ENCODE data around the gene PLA2G15. TPM values are rescaled to one million over a fixed set of nuclear protein-coding genes. Genes with fewer than 3 reads are reported as not detected.

PLA2G15 gene
- total and polyA plus RNA-seq, 2 experiments from 2014 or later = 24.2 to 31.7 TPM

DNA sequence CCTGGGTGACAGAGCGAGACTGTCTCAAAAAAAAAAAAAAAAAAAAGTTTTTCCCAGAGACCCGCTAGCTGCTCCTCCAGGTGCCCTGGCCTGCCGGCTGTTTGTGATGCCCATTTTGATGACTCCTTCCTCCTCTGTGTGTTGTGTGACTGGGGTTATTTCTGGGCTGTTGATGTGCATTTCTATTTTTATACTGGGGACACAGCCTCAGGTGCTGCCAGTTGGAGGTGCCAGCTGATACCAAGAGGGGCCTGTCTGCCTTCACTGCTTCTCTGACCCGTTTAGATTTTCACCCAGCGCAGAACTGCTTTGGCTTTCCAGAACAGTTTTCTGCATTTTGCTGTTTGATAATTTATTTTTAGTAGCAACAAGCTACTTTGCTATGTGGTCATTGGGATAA lies 6.7 kb downstream of the PLA2G15 start:
- 90% methylated on average over 5 of the region's 5 CpGs for WGBS (ENCODE audit: low lambda C conversion rate, missing lambda C conversion rate)
- no peaks in the 10 kb centered on the region for H3K9me2 ChIP-seq (replicated peaks; ENCODE audit: insufficient read depth)
- H3K4me1 ChIP-seq (ENCODE audit: insufficient read depth) = peaks cover under 1% of the 10 kb centered on the region
- H4K20me1 ChIP-seq (ENCODE audit: insufficient read depth, poor library complexity, severe bottlenecking) = no peaks in the 10 kb centered on the region
- no peak for DNase-seq (ENCODE audit: low spot score)
- TF ChIP-seq EZH2 (IDR thresholded peaks at IDR 0.05; ENCODE audit: borderline replicate concordance) (no peak), EZH2phosphoT487 (IDR thresholded peaks at IDR 0.05; ENCODE audit: low read depth, severe bottlenecking, unreplicated experiment) (no peak)
- TF ChIP-seq, protein P1, sequence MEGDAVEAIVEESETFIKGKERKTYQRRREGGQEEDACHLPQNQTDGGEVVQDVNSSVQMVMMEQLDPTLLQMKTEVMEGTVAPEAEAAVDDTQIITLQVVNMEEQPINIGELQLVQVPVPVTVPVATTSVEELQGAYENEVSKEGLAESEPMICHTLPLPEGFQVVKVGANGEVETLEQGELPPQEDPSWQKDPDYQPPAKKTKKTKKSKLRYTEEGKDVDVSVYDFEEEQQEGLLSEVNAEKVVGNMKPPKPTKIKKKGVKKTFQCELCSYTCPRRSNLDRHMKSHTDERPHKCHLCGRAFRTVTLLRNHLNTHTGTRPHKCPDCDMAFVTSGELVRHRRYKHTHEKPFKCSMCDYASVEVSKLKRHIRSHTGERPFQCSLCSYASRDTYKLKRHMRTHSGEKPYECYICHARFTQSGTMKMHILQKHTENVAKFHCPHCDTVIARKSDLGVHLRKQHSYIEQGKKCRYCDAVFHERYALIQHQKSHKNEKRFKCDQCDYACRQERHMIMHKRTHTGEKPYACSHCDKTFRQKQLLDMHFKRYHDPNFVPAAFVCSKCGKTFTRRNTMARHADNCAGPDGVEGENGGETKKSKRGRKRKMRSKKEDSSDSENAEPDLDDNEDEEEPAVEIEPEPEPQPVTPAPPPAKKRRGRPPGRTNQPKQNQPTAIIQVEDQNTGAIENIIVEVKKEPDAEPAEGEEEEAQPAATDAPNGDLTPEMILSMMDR (IDR thresholded peaks at IDR 0.05; ENCODE audit: poor library complexity) = no peak
- no peaks in the 10 kb centered on the region for H3K9me3 ChIP-seq (ENCODE audit: low read depth)
- H3K36me3 ChIP-seq (replicated peaks; ENCODE audit: insufficient read depth, low read depth) = no peaks in the 10 kb centered on the region
- no peak overlapping the region for H2AFZ ChIP-seq
- H3K27me3 ChIP-seq = no peaks in the 10 kb centered on the region
- H3K27ac ChIP-seq = no peak overlapping the region
- H3K4me3 ChIP-seq = no peak overlapping the region
- no peaks in the 10 kb centered on the region for H3K79me2 ChIP-seq
- no peak overlapping the region for H3K4me2 ChIP-seq

DNA sequence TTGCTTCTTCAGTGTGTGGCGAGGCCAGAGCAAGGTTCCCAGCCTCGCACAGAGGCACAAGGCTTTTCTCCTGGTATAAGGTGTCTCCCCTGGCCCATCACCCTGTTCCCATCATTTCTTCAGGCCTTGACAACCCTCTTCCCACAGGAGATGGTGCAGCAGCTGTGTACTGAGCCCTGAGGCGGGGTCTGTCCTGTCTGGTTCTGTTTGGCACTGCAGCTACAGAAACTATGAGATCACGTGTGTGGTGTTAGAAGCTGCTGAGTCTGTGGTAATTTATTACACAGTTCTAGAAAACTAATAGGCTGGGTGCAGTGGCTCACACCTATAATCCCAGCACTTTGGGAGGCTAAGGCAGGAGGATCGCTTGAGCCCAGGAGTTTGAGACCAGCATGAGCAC lies 7.2 kb downstream of the PLA2G15 start:
- Histone ChIP-seq H3K9me2 (replicated peaks; ENCODE audit: insufficient read depth) (no peaks in the 10 kb centered on the region), H3K27ac (no peak overlapping the region), H3K27me3 (no peaks in the 10 kb centered on the region), H4K20me1 (ENCODE audit: insufficient read depth, poor library complexity, severe bottlenecking) (no peaks in the 10 kb centered on the region), H3K36me3 (replicated peaks; ENCODE audit: insufficient read depth, low read depth) (no peaks in the 10 kb centered on the region), H3K4me1 (ENCODE audit: insufficient read depth) (peaks cover 6% of the 10 kb centered on the region), H3K79me2 (no peaks in the 10 kb centered on the region), H3K9me3 (ENCODE audit: low read depth) (no peaks in the 10 kb centered on the region), H3K4me3 (no peak overlapping the region), H3K4me2 (no peak overlapping the region), H2AFZ (no peak overlapping the region)
- 90% methylated on average over 5 of the region's 5 CpGs for WGBS (ENCODE audit: low lambda C conversion rate, missing lambda C conversion rate)
- TF ChIP-seq, protein P1 (IDR thresholded peaks at IDR 0.05; ENCODE audit: poor library complexity) = no peak
- TF ChIP-seq EZH2 (IDR thresholded peaks at IDR 0.05; ENCODE audit: borderline replicate concordance) = no peak
- no peak for TF ChIP-seq EZH2phosphoT487 (IDR thresholded peaks at IDR 0.05; ENCODE audit: low read depth, severe bottlenecking, unreplicated experiment)
- DNase-seq (ENCODE audit: low spot score) = no peak

DNA sequence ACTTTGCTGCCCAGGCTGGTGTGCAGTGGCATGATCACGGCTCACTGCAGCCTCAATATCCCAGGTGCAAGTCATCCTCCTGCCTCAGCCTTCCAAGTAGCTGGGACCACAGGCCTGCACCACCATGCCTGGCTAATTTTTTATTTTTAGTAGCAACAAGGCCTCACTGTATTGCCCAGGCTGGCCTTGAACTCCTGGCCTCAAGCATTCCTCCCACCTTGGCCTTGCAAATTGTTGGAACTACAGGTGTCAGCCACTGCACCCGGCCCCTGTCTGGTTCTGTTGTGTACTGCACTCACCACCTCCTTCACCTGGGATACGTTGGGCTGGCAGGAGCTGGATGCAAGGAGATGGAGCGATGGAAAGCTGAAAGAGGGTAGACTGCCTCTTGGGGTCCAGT lies 8.5 kb downstream of the PLA2G15 start:
- Histone ChIP-seq H3K4me1 (ENCODE audit: insufficient read depth) (peaks cover 17% of the 10 kb centered on the region), H3K36me3 (replicated peaks; ENCODE audit: insufficient read depth, low read depth) (no peaks in the 10 kb centered on the region)
- TF ChIP-seq EZH2phosphoT487 (IDR thresholded peaks at IDR 0.05; ENCODE audit: low read depth, severe bottlenecking, unreplicated experiment) = no peak
- TF ChIP-seq EZH2 (IDR thresholded peaks at IDR 0.05; ENCODE audit: borderline replicate concordance) = no peak
- TF ChIP-seq, protein P1 (IDR thresholded peaks at IDR 0.05; ENCODE audit: poor library complexity) = no peak

DNA sequence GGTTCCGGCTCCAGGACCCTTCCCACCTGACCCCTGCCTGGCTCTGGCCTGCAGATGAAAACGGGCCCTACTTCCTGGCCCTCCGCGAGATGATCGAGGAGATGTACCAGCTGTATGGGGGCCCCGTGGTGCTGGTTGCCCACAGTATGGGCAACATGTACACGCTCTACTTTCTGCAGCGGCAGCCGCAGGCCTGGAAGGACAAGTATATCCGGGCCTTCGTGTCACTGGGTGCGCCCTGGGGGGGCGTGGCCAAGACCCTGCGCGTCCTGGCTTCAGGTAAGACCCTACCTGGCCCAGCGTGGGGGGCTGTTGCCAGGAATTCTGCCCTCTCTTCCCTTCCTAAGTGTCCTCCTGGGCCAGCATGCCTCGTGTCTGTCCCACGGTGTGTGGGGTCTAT lies 10.5 kb downstream of the PLA2G15 start:
- DNase-seq (ENCODE audit: low spot score) = no peak
- H3K79me2 ChIP-seq = no peaks in the 10 kb centered on the region
- no peak overlapping the region for H3K27ac ChIP-seq
- H3K9me3 ChIP-seq (ENCODE audit: low read depth) = no peaks in the 10 kb centered on the region
- no peaks in the 10 kb centered on the region for H3K36me3 ChIP-seq (replicated peaks; ENCODE audit: insufficient read depth, low read depth)
- no peak overlapping the region for H3K4me2 ChIP-seq
- 94% methylated on average over 18 of the region's 18 CpGs for WGBS (ENCODE audit: low lambda C conversion rate, missing lambda C conversion rate)
- H3K4me1 ChIP-seq (ENCODE audit: insufficient read depth) = peaks cover 17% of the 10 kb centered on the region
- H2AFZ ChIP-seq = no peak overlapping the region
- no peaks in the 10 kb centered on the region for H3K9me2 ChIP-seq (replicated peaks; ENCODE audit: insufficient read depth)
- TF ChIP-seq EZH2 (IDR thresholded peaks at IDR 0.05; ENCODE audit: borderline replicate concordance) = no peak
- no peak for TF ChIP-seq EZH2phosphoT487 (IDR thresholded peaks at IDR 0.05; ENCODE audit: low read depth, severe bottlenecking, unreplicated experiment)
- TF ChIP-seq, protein P1 (IDR thresholded peaks at IDR 0.05; ENCODE audit: poor library complexity) = no peak
- H3K27me3 ChIP-seq = no peaks in the 10 kb centered on the region
- H4K20me1 ChIP-seq (ENCODE audit: insufficient read depth, poor library complexity, severe bottlenecking) = no peaks in the 10 kb centered on the region
- H3K4me3 ChIP-seq = no peak overlapping the region

More for the DNA sequence above, 8.5 kb downstream of the PLA2G15 start:
- Histone ChIP-seq H3K4me2 (no peak overlapping the region), H2AFZ (no peak overlapping the region), H3K9me3 (ENCODE audit: low read depth) (no peaks in the 10 kb centered on the region), H3K27ac (no peak overlapping the region), H3K4me3 (no peak overlapping the region), H3K9me2 (replicated peaks; ENCODE audit: insufficient read depth) (no peaks in the 10 kb centered on the region), H4K20me1 (ENCODE audit: insufficient read depth, poor library complexity, severe bottlenecking) (no peaks in the 10 kb centered on the region), H3K27me3 (no peaks in the 10 kb centered on the region), H3K79me2 (no peaks in the 10 kb centered on the region)
- DNase-seq (ENCODE audit: low spot score) = no peak
- 96% methylated on average over 4 of the region's 4 CpGs for WGBS (ENCODE audit: low lambda C conversion rate, missing lambda C conversion rate)

All from hepatocyte (in vitro differentiated cells).